ENCODE measurements around the gene DPP4. TPM values are rescaled to one million over a fixed set of nuclear protein-coding genes. Genes with fewer than 3 reads are reported as not detected.

DPP4 gene
- total and polyA plus RNA-seq, 8 donors = 0.15 to 30.1 (median 2.4) TPM

DNA sequence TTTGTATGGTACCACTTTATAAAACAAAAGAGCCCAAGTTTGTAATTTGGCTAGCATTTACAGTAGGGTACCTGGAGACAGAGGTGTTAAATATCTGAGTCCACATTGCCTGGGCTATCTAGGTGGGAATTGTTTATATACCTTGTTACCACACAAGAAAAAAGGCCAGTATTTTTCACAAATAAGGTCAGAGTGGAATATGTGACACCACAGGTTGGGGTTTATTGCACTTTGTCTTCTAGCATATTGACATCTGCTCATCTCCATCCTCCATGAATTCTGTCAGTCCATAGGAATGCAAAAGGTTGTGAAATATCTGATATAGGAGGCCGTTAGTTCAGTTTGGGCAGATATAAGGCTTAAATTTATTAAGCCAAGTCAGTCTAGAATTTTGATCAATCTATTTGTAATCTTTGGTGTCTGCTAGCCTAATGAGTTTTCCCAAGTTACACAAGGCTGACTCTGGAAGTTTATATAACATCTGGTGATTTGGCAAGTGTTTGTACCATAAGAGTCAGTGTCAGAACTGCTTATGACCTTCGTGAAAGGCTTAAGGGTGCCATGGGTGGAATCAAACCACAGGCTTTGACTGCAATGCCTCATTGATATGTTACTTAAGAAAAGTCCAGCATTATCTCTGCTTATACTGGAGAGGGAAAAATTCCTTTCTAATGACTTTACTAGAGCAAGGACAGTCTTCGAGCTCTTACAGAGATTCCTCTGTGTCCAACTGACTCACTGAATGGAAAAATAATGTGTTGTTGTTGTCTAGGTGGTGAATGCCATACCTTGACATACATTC lies 11.3 kb upstream of the DPP4 start:
- TF ChIP-seq, protein P1, sequence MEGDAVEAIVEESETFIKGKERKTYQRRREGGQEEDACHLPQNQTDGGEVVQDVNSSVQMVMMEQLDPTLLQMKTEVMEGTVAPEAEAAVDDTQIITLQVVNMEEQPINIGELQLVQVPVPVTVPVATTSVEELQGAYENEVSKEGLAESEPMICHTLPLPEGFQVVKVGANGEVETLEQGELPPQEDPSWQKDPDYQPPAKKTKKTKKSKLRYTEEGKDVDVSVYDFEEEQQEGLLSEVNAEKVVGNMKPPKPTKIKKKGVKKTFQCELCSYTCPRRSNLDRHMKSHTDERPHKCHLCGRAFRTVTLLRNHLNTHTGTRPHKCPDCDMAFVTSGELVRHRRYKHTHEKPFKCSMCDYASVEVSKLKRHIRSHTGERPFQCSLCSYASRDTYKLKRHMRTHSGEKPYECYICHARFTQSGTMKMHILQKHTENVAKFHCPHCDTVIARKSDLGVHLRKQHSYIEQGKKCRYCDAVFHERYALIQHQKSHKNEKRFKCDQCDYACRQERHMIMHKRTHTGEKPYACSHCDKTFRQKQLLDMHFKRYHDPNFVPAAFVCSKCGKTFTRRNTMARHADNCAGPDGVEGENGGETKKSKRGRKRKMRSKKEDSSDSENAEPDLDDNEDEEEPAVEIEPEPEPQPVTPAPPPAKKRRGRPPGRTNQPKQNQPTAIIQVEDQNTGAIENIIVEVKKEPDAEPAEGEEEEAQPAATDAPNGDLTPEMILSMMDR (IDR thresholded peaks at IDR 0.05) = no peak
- TF ChIP-seq EP300 (IDR thresholded peaks at IDR 0.05) = no peak
- TF ChIP-seq POLR2A (IDR thresholded peaks at IDR 0.05) = no peak
- TF ChIP-seq POLR2AphosphoS5 (IDR thresholded peaks at IDR 0.05) = peak in 1 of 3 donors; percentile 20
- Histone ChIP-seq H3K9me3 (no peaks in the 10 kb centered on the region), H3K27me3 (no peaks in the 10 kb centered on the region), H3K4me1 (no peaks in the 10 kb centered on the region), H3K4me3 (no peak overlapping the region), H3K36me3 (no peaks in the 10 kb centered on the region), H3K27ac (no peak overlapping the region)
- no peak for DNase-seq
- WGBS, 5 donors = 63 to 82% (median 70%) methylated on average over 3 of the region's 3 CpGs
- intact Hi-C loops (cut with DNase I; ENCODE audit: low total_unique reads) = no loop called here

DNA sequence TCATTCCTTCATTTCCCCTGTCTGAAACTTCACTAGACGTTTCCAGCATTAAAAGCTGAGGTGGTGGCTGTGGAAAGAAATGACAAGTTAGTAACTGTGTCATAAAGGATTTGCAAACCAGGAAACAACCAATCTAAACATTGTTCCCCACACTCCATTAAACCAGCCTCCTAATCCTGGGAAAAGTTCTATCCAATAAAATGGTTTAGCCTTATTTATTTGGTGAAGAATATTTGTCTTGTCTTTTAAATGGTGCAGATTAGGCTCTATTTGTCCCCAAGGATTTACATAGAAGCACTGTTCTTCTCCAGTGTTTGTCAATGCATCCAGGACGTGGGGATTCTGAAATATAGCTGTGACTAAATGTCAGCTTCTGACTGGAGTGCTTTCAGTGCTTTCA lies 10.5 kb upstream of the DPP4 start:
- no peak for TF ChIP-seq EP300 (IDR thresholded peaks at IDR 0.05)
- TF ChIP-seq, protein P1 (IDR thresholded peaks at IDR 0.05) = no peak
- TF ChIP-seq POLR2AphosphoS5 (IDR thresholded peaks at IDR 0.05) = no peak
- no peak for TF ChIP-seq POLR2A (IDR thresholded peaks at IDR 0.05)
- 47 to 66% (median 53%) methylated on average over 2 of the region's 2 CpGs for WGBS, 5 donors
- H3K9me3 ChIP-seq = peaks cover 0 to 6% (median 4%) of the 10 kb centered on the region in 4 donors
- no peaks in the 10 kb centered on the region for H3K36me3 ChIP-seq
- no peaks in the 10 kb centered on the region for H3K27me3 ChIP-seq
- no peak overlapping the region for H3K27ac ChIP-seq
- intact Hi-C loops (cut with DNase I; ENCODE audit: low total_unique reads) = no loop called here
- H3K4me3 ChIP-seq = no peak overlapping the region
- DNase-seq = no peak
- H3K4me1 ChIP-seq = no peaks in the 10 kb centered on the region

DNA sequence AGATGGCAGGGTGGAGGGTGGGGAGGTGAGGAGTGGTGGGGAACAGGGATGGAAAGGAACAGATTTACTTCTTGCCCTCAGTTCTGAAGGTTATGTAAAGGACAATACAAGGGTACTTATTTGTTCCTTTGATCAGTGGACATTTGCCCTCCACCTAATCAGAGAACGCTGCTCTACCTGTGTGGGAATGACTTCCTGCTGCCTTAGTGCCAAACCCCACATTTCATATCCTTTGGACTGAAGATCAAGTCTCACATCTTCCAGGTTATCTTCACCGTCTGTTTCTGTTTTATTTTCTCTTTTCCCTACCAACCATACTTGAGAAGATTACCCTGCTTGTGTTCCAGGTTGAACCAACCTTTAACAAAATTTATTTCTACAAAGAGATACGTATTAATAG lies 8.7 kb upstream of the DPP4 start:
- no peak for TF ChIP-seq EP300 (IDR thresholded peaks at IDR 0.05)
- TF ChIP-seq POLR2A (IDR thresholded peaks at IDR 0.05) = no peak
- TF ChIP-seq, protein P1 (IDR thresholded peaks at IDR 0.05) = no peak
- no peak for TF ChIP-seq POLR2AphosphoS5 (IDR thresholded peaks at IDR 0.05)
- H3K4me3 ChIP-seq = no peak overlapping the region
- no peaks in the 10 kb centered on the region for H3K27me3 ChIP-seq
- H3K9me3 ChIP-seq = peaks cover 0 to 19% (median 14%) of the 10 kb centered on the region in 4 donors
- no peak overlapping the region for H3K27ac ChIP-seq
- no peak for DNase-seq
- WGBS, 5 donors = 58 to 82% (median 70%) methylated on average over 3 of the region's 3 CpGs
- H3K4me1 ChIP-seq = no peaks in the 10 kb centered on the region
- no peaks in the 10 kb centered on the region for H3K36me3 ChIP-seq
- intact Hi-C loops (cut with DNase I; ENCODE audit: low total_unique reads) = no loop called here

DNA sequence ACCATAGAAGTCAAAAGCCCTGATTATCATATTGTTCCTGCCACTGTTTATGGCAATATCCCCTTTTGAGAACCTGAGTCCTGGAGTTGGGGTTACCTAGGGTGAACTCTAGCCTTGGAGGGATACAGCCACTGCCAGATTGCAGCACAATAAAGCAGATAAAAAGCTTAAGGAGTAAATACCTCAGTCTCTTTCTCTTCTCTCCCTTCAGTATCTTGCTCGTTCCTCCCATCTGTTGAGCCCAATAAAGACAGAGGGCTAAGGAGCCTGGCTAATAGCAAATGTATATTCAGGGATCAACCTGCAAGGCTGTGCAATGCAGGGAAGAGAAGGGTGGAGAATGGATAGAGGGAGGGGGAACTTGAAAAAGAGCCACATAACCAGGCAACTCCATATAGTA lies 8.0 kb upstream of the DPP4 start:
- no peak for DNase-seq
- no peaks in the 10 kb centered on the region for H3K27me3 ChIP-seq
- intact Hi-C loops (cut with DNase I; ENCODE audit: low total_unique reads) = no loop called here
- no peaks in the 10 kb centered on the region for H3K36me3 ChIP-seq
- H3K4me1 ChIP-seq = no peaks in the 10 kb centered on the region
- H3K27ac ChIP-seq = no peak overlapping the region
- H3K9me3 ChIP-seq = peaks cover 0 to 19% (median 14%) of the 10 kb centered on the region in 4 donors
- WGBS, 5 donors = 57 to 80% (median 71%) methylated on average over 1 of the region's 1 CpG
- TF ChIP-seq POLR2A (IDR thresholded peaks at IDR 0.05) (no peak), EP300 (IDR thresholded peaks at IDR 0.05) (no peak), POLR2AphosphoS5 (IDR thresholded peaks at IDR 0.05) (no peak)
- TF ChIP-seq, protein P1 (IDR thresholded peaks at IDR 0.05) = no peak
- no peak overlapping the region for H3K4me3 ChIP-seq
